CMK (cell line): ENCODE results near the gene TEX22.

ENCODE experiments used
- DNase-seq: peaks from one replicate; pipeline ENCODE4 v3.0.0-alpha.2; 2010; ENCODE audit warnings: low read depth

The TEX22 gene

GRCh38 chr14:105400016-105400415 lies 1.7 kb downstream of the TEX22 start:
- DNase-seq, result no peak

- DNase-seq, result no peak
Observed at GRCh38 chr14:105401699-105402098, 3.4 kb downstream of the TEX22 start.

DNA sequence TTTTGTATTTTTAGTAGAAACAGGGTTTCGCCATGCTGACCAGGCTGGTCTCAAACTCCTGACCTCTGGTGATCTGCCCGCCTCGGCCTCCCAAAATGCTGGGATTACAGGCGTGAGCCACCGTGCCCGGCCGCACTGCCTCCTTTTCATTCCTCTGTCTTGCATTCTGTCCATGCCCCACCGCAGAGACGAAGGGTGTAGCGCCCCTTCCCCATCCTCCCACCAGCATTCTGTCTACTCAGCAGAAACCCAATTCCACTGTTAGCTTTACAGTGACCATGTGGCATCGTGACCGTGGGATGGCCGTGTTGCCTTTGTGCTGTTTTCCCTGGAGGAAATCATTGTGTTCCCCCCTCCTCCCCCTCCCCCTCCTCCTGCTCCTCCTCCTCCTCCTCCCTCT lies 10.3 kb downstream of the TEX22 start:
- DNase-seq, result no peak

DNA sequence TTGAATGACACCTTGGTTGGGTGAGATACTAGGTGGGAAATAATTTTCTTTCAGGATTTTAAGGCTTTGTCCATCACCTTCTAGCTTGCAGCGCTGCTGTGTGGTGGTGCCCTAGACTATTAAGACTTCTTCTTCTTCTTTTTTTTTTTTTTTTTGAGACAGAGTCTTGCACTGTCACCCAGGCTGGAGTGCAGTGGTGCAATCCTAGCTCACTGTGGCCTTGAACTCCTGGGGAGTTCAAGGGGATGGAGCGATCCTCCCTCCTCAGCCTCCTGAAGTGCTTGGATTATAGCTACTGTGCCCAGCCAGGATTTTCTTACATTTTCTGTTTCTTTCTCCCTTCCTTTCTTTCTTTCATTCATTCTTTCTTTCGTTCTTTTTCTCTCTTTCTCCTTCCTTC lies 11.0 kb downstream of the TEX22 start:
- DNase-seq, result no peak

- no peak for DNase-seq
Observed at GRCh38 chr14:105410642-105411016, 12.3 kb downstream of the TEX22 start.

- DNase-seq, result no peak
Observed at GRCh38 chr14:105411017-105411941, 12.9 kb downstream of the TEX22 start.

- no peak for DNase-seq
Observed at GRCh38 chr14:105411985-105412770, 13.8 kb downstream of the TEX22 start.

DNA sequence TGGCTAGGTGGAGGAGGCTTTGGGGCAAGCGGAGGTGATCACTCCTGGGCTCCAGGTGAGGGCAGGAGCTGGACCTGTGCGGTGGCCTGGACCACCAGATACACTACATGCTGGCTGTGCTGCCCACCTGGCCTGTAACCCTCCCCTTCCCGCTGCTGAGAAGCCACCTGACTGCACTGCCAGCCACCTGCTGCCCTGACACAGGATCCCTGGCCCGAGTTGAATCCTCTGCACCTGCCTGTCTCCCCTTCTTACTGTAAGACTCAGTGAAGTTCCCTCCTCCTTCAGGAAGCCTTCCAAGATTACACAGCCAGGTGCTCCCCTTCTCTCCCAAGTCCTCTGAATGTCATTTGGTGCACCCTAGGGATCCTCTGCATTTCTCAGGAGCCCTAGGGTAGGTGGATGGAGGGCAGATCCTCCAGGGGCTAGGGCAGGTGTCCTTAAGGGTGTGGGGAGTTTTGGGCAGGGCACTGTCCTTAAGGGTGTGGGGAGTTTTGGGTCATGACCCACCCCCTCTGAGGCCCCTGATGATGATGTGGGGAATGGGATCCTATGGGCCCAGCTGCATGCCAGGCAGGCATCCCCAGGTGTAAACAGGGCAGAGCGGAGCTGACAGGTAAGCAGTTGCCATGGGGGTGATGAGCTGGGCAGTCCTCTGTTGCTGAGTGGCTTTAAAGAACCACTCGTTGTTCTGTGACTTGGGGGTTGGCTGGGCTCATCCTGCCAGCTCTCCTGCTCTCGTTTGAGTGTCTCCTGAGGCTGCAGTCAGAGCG lies 14.6 kb downstream of the TEX22 start:
- DNase-seq, result no peak

DNA sequence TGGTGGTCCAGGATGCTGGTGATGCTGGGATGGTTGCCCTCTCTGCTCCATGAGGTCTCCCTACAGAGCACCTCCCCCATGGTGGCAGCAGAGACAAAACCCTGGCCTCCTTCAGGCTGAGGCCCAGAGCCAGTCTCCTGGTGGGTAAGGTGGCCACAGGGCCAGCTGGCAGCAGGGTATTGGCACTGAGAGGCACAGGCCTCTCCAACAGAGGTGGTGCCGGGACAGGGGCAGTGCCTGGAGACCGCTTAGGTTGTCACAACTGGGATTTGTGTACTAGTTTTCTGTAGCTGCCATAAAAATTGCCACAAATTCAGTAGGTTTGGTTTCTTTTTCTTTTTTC lies 15.2 kb downstream of the TEX22 start:
- DNase-seq, result no peak

DNA sequence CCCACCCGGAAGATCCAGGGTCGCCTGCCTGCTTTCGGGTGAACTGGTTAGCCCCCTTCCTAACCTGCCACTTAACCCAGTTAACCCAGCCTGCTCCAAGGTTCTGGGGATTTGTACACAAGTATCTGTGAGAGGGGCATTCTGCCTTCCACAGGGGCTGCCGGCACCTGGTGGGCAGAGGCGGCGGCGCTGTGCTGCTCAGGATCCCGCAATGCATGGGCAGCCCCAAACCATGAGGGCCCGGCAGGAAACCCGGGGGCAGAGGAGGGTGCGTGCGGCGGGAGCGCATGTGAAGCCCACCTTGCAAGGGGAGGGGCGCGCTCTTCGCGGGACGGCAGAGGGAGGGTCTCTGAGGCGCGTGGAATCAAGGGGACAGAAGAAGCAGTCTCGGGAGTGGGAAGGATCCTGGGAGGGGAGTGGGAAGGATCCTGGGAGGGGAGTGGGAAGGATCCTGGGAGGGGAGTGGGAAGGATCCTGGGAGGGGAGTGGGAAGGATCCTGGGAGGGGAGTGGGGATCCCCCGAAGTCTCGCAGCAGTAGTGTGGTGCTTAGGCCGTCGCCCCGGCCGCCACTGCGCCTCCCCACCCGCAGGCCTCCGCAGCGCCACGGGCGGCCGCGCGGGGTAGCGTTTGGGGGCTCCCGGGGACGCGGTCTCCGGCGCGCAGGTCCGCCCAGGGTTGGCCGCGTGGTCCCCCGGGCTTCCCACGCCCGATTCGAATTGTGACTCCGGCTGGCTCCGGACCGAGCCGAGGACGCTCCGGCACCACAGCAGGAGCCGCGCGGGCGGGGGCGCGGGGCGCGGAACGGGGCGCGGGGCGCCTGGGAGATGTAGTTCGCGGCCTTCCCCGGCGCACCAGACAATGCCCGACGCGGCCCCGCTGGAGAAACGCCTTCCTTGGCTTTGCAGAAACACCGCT lies 16.4 kb downstream of the TEX22 start:
- no peak for DNase-seq

- no peak for DNase-seq
Observed at GRCh38 chr14:105415481-105416428, 17.4 kb downstream of the TEX22 start.

DNA sequence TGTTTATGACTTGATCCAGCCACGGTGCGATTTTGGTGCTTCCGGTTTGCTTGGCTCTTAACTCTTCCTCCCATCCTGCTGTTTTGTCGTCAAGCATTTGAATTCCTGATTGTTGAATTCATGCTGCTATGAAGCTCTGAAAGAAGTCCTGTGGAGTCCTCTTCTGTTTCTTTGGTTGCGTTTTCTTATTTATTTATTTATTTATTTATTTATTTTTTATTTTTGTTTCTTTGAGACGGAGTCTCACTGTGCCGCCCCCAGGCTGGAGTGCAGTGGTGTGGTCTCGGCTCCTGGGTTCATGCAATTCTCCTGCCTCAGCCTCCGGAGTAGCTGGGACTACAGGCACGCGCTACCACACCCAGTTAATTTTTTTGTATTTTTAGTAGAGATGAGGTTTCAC lies 18.3 kb downstream of the TEX22 start:
- DNase-seq, result no peak

DNA sequence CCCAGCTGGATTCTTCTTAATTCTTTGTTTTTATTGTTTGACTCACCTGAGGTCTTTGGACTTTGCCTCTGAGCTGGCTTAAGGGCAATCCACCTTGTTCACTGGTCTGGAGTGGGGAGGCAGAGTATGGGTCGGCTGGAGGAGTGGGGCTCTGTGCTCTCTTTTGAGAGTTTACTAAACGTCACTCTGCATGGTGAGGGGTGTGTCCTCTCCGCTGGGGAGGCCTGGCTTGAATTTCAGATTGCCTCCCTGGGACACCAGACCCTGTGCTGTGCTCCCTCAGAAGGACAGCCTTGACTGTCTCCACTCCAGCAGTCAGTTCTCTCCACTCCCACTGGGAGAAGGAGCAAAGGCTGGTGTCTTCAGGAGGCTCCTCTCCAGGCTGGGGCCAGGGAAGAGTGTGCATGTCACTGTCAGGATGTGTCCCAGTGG lies 19.4 kb downstream of the TEX22 start:
- no peak for DNase-seq

DNA sequence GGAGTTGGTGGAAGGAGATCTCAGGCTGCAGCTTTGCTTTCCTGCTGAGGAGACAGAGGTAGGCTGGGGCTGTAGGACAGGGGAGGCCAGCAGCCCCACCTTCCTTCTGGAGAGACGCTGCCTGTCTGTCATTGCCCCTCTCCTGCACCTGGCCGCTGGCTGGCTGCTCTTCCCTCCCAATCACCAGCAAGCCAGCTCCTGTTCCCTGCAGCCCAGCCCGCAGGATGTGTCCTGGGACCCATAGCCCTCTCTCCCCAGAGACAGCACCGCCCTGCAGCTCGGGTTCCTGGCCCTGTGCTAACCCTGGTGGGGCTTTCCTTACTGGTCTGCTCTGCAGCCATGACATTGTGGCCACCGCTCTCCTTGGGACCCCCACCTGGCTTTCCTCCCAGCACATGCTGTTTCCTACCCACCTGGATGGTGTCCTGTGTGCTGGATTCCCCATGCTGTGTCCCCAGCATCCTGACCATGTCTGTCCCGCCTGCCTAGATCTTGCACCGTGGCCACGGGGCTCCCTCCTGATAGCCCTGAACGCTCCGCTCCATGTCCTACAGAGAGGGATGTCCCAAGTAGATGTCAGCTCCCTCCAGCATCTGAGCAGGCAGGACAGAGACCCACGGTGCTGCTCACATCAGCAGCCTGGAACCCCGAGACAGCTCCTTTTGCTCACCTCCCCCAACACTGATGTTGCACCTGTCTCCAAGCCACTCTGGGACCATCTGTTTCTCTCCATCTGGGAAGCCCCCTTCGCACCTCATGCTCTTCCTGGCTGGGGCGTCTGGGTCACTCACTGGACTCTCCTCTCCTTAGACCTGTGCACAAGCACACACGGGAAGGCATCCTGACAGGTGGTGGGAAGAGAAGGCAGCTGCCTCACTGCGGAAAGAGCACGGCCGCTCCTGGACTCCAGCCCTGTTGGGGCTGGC lies 20.2 kb downstream of the TEX22 start:
- no peak for DNase-seq

DNA sequence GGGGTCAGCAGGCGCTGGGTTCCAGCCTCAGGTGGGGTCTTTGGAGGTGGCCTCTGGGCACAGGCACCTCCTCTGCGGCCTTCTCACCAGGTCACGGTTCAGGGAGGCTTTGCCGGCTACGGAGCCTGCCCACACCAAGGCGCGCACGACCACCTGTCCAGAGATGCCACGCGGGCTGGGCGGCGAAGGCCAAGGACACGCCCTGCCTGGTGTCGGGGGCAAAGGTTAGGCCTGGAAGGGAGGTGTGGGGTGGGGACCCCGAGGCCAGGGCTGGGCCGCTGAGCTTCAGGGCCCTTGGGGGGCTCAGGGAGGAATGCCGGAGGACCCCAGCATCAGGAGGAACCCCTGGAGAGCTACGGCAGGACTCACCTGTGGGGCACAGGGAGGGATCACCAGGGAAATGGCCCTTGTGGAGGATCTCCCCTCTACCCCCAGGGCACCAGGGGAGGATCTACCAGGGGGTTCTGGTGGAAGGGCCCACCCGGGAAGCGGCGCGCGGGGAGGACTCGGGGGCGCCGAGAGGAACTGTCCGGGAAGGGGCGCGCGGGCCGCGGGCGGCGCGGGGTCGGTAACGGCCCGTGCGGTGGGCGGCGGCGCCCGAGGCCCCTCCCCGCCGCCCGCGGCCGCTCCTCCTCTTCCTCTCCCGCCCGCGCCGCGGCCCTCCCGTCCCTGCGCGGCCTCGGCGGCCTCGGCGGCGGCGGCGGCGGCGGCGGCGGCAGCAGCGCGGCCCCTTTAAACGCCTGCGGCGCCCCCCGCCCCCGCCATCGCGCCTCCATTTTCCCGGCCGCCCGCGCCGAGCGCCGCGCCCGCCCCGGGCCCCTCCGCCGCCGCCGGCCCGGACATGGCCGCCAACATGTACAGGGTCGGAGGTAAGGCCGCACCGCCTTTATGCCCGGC lies 21.1 kb downstream of the TEX22 start, which contains the start of gene MTA1:
MTA1 (plus strand) TSS at position 633 of the 897 bp plus-strand sequence; CDS start at position 842, 209 bp downstream.
- DNase-seq, result no peak

DNA sequence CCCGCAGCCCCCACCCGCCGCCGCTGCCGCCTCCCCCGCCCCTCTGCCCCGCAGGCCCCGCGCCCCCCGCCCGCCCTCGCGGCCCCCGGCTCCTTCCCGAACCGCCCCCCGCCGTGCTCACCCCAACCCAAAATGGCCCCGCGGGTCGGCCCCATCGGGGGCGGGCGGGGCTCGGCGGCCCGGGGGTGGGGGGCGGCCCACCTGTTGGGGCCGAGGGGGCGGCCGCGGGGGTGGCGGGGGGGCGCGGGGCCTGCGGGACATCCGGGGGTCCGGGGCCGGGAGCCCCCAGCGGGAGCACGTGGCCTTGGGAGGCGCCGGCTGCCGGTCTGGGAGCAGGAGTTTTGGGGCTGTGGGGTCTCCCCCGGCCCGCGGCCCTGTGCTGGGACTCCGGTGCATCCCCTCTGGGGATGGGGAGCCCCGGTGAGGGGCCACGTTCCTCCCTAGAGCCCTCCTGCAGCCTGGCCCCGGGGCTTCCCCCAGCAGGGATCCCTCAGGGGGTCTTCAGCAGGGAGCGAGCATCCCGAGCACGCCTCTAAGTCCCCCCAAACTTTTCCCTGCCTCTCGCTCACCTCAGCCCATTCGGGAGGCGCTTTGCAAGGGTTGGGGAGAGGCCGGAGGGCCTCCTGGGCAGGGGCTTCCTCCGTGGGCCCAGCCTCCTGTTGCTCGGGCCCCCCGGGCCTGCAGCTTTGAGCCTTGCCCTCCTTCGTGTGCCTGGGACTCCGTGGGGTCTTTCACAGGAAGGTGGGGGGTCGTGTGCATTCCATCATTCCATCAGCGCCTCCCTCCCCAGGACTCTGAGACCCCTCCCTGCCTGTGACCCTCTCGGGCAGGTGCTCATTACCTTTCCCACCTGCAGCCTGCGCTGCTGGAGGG lies 22.0 kb downstream of the TEX22 start:
- no peak for DNase-seq
